Measurements from ENCODE around the gene ELK3.

Gene ELK3

GRCh38 chr12:96234591-96235483 lies 40.7 kb downstream of the ELK3 start:
- DNase-seq (ENCODE audit: low spot score) = no peak

GRCh38 chr12:96235484-96235826 lies 41.3 kb downstream of the ELK3 start:
- no peak for DNase-seq (ENCODE audit: low spot score)

GRCh38 chr12:96236221-96236822 lies 42.1 kb downstream of the ELK3 start:
- DNase-seq (ENCODE audit: low spot score) = no peak

- no peak for DNase-seq (ENCODE audit: low spot score)
These were observed 42.9 kb downstream of the ELK3 start for GRCh38 chr12:96237035-96237434.

GRCh38 chr12:96237465-96238077 lies 43.4 kb downstream of the ELK3 start:
- DNase-seq (ENCODE audit: low spot score) = no peak

GRCh38 chr12:96238336-96239047 lies 44.3 kb downstream of the ELK3 start:
- no peak for DNase-seq (ENCODE audit: low spot score)

- no peak for DNase-seq (ENCODE audit: low spot score)
These were observed 45.8 kb downstream of the ELK3 start for GRCh38 chr12:96239711-96240635.

- no peak for DNase-seq (ENCODE audit: low spot score)
These were observed 46.5 kb downstream of the ELK3 start for GRCh38 chr12:96240656-96241055.

- no peak for DNase-seq (ENCODE audit: low spot score)
These were observed 47.3 kb downstream of the ELK3 start for GRCh38 chr12:96241431-96241830.

- DNase-seq (ENCODE audit: low spot score) = no peak
These were observed 47.7 kb downstream of the ELK3 start for GRCh38 chr12:96241846-96242256.

- no peak for DNase-seq (ENCODE audit: low spot score)
These were observed 48.4 kb downstream of the ELK3 start for GRCh38 chr12:96242597-96242996.

- no peak for DNase-seq (ENCODE audit: low spot score)
These were observed 50.7 kb downstream of the ELK3 start for GRCh38 chr12:96244826-96245225.

- DNase-seq (ENCODE audit: low spot score) = no peak
These were observed 52.8 kb downstream of the ELK3 start for GRCh38 chr12:96246926-96247505.

- DNase-seq (ENCODE audit: low spot score) = no peak
These were observed 53.4 kb downstream of the ELK3 start for GRCh38 chr12:96247563-96247962.

GRCh38 chr12:96248136-96248931 lies 54.2 kb downstream of the ELK3 start:
- DNase-seq (ENCODE audit: low spot score) = no peak

- DNase-seq (ENCODE audit: low spot score) = no peak
These were observed 55.3 kb downstream of the ELK3 start for GRCh38 chr12:96249196-96250118.

- no peak for DNase-seq (ENCODE audit: low spot score)
These were observed 56.0 kb downstream of the ELK3 start for GRCh38 chr12:96250119-96250685.

- no peak for DNase-seq (ENCODE audit: low spot score)
These were observed 60.9 kb downstream of the ELK3 start for GRCh38 chr12:96255077-96255476.

Measured in D341Med (cell line).